Caco-2 (cell line): Measurements from ENCODE around the gene AHNAK2. TPM values are rescaled to one million over a fixed set of nuclear protein-coding genes. Genes with fewer than 3 reads are reported as not detected.
"Not testable (repeated sequence)": the region's sequence is repeated elsewhere in the genome, so short reads cannot be mapped to it uniquely, and the experiment has no call there.

Experiments
- BruUV-seq: library from RNA; stranded (reverse); fragments of 400-500 nt; replicated peaks from 2 replicates; lab custom pipeline; 2021; lab: Mats Ljungman, UMichigan
- CTCF ChIA-PET: fragments of 300-600 bp; sonication (Branson Sonifier 250); formaldehyde crosslinking; loops from one replicate; lab custom pipeline; 2022; ENCODE audit warnings: antibody characterized with exemption; lab: Charles Lee
- POLR2A ChIA-PET: fragments of 300-600 bp; sonication (Branson Sonifier 250); formaldehyde crosslinking; loops from one replicate; lab custom pipeline; 2022; ENCODE audit warnings: antibody characterized with exemption; lab: Charles Lee
- DNase-seq, 2 experiments: peaks; one replicate each; pipeline versions ENCODE4 v3.0.0 to v3.0.0-alpha.2; 2020 to 2022
- H3K27me3 ChIP-seq: replicated peaks from 2 replicates; pipeline ENCODE4 v1.6.0; 2011; ENCODE audit warnings: low read length; ENCODE audit not compliant: control insufficient read depth, insufficient read depth
- H3K36me3 ChIP-seq: 2 replicates; pipeline ENCODE4 v1.5.1; 2011; ENCODE audit warnings: low read length; ENCODE audit not compliant: control insufficient read depth, insufficient read depth
- H3K4me1 ChIP-seq: fragments of 250-450 bp; sonication (Bioruptor Pico); 2 replicates; pipeline ENCODE4 v1.5.1; 2020; ENCODE audit warnings: mild to moderate bottlenecking
- H3K4me3 ChIP-seq: 2 replicates; pipeline ENCODE4 v1.5.1; 2011; ENCODE audit warnings: low read depth, mild to moderate bottlenecking, control low read depth, low read length
- H3K9me3 ChIP-seq: fragments of 250-450 bp; sonication (Bioruptor Pico); 2 replicates; pipeline ENCODE4 v1.5.1; 2020; ENCODE audit warnings: mild to moderate bottlenecking, moderate library complexity
- H3K27ac Mint-ChIP-seq: one replicate; pipeline ENCODE4 v1.8.0; 2022; ENCODE audit warnings: mixed read lengths; ENCODE audit not compliant: unreplicated experiment
- H3K27me3 Mint-ChIP-seq: one replicate; pipeline ENCODE4 v1.8.0; 2022; ENCODE audit warnings: mixed read lengths; ENCODE audit not compliant: insufficient read depth, unreplicated experiment
- H3K36me3 Mint-ChIP-seq: one replicate; pipeline ENCODE4 v1.8.0; 2022; ENCODE audit warnings: mild to moderate bottlenecking, mixed read lengths; ENCODE audit not compliant: insufficient read depth, unreplicated experiment
- H3K4me1 Mint-ChIP-seq: one replicate; pipeline ENCODE4 v1.8.0; 2022; ENCODE audit warnings: low read depth, mixed read lengths; ENCODE audit not compliant: unreplicated experiment
- H3K4me3 Mint-ChIP-seq: one replicate; pipeline ENCODE4 v1.8.0; 2022; ENCODE audit warnings: mild to moderate bottlenecking, moderate library complexity, mixed read lengths; ENCODE audit not compliant: unreplicated experiment
- H3K9me3 Mint-ChIP-seq: one replicate; pipeline ENCODE4 v1.8.0; 2022; ENCODE audit warnings: mixed read lengths; ENCODE audit not compliant: unreplicated experiment
- CTCF ChIP-seq, 2 experiments: fragments of 200-600 bp in 1 of 2; IDR thresholded peaks; 1 replicate in 1 of 2; 2 replicates in 1 of 2; pipeline versions ENCODE4 v1.5.1 to v1.8.0; 2011 to 2022; ENCODE audit warnings: antibody characterized with exemption in 1 of 2, control low read depth in 1 of 2, inconsistent platforms in 1 of 2, low read depth in 1 of 2, low read length in 1 of 2, mild to moderate bottlenecking in 1 of 2, moderate library complexity in 1 of 2; ENCODE audit not compliant: insufficient read depth in 1 of 2, severe bottlenecking in 1 of 2, unreplicated experiment in 1 of 2
- intact Hi-C: fragments of 100-400 bp; cut with micrococcal nuclease; formaldehyde crosslinking; loops from one replicate; pipeline ENCODE4 v1.10.0; 2022; ENCODE audit not compliant: unreplicated experiment
- total RNA-seq: library from RNA; stranded (reverse); gene quantifications from 2 replicates; pipeline ENCODE4 v1.2.3, GENCODE V29; 2022

AHNAK2 gene
- total RNA-seq, 1 experiment from 2014 or later = 0.77 TPM

DNA sequence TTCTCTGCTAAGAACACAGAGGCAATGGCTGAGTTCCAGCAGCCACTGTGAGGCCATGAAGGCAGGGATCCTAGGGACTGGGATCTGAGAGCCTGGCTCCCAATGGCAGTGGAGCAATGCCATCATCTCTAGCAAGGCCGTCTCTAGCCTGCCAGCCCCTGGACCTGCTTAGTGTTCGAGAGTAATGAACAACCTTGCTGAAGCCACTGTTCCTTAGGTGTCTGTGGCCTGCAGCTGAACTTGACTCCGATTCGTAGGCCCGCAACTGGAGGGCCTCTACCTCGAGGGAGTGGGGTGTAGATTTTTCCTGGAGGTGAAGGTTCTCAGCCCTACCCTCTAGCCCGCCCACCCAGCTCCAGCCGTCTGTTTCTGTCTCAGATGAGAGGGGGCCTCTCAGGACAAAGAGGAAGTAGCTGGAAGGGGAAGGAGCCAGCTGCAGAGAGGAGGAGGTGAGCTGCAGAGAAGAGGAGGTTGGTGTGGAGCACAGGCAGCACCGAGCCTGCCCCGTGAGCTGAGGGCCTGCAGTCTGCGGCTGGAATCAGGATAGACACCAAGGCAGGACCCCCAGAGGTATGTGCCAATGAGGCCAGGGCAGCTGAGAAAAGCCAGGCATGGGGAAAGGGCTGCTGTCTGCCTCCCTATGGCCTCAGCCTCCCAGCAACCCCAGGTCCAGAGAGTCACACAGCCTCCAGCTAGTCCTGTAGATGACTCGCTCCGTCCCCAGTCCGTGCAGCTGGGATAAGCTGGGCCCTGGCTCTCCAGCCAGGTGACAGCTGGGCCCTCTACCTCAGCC is 53.6 kb downstream of the AHNAK2 start, which contains the start of gene PLD4:
PLD4 (plus strand) TSS at position 459 of the 793 bp plus-strand sequence. CDS start 2,262 bp downstream, outside the sequence.
- H3K27me3 ChIP-seq = no peaks in the 10 kb centered on the region
- H3K4me3 Mint-ChIP-seq = no peak within 1 kb of the TSS
- H3K36me3 Mint-ChIP-seq = no peaks in the 10 kb centered on the region
- H3K9me3 Mint-ChIP-seq = no peaks in the 10 kb centered on the region
- no peaks in the 10 kb centered on the region for H3K4me1 ChIP-seq
- no peaks in the 10 kb centered on the region for H3K36me3 ChIP-seq
- H3K27me3 Mint-ChIP-seq = no peaks in the 10 kb centered on the region
- ChIA-PET CTCF (no interaction called here), POLR2A (no interaction called here)
- H3K9me3 ChIP-seq = no peaks in the 10 kb centered on the region
- H3K4me3 ChIP-seq = no peak within 1 kb of the TSS
- no TSS peak for BruUV-seq
- H3K27ac Mint-ChIP-seq = no peak within 1 kb of the TSS
- DNase-seq = no peak
- no peak for TF ChIP-seq CTCF (IDR thresholded peaks at IDR 0.05; ENCODE audit: insufficient read depth in 1 of 2, low read depth in 1 of 2, low read length in 1 of 2, severe bottlenecking in 1 of 2, unreplicated experiment in 1 of 2)
- intact Hi-C loops = no loop called here
- H3K4me1 Mint-ChIP-seq = no peaks in the 10 kb centered on the region

DNA sequence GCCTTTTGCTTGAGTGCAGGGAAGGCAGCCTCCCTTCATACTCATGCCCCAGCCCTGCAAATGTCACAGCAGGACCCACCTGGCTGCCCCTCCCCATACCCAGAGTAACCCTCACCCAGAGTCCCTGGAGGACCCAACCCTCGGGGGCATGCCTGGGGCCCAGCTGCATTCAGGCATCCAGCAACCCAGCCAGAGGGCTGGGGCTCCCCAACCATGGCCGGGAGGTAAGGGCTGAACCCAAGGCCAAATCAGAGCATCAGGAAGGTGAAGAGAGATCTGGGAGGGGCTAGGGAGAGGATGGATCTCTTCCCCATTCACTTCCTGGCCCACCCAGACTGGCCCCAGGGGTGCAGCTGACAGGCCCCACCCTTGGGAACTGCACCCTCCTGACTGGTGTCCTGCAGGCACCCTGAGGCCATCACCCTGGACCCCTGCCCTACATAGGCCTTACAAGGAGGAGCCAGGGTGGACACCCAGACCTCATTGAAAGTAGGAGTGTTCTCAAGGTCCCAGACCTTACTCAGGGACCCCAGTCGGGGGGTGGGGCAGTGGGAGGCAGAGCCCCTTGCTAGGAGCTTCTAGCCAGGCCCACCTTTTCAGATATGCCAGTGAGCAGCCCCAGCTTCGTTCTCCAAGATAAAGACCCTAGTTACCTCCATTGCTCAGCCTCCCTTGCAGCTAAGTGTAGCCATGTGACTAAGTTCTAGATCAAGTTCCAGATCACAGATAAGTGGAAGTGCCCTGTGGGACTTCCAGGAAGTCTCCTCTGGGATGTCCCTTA is 54.3 kb downstream of the AHNAK2 start:
- Mint-ChIP-seq H3K4me3 (no peak overlapping the region), H3K36me3 (no peaks in the 10 kb centered on the region), H3K9me3 (no peaks in the 10 kb centered on the region), H3K4me1 (no peaks in the 10 kb centered on the region), H3K27ac (no peak overlapping the region), H3K27me3 (no peaks in the 10 kb centered on the region)
- intact Hi-C loops = no loop called here
- no peak for TF ChIP-seq CTCF (IDR thresholded peaks at IDR 0.05; ENCODE audit: insufficient read depth in 1 of 2, low read depth in 1 of 2, low read length in 1 of 2, severe bottlenecking in 1 of 2, unreplicated experiment in 1 of 2)
- H3K4me3 ChIP-seq = no peak overlapping the region
- H3K36me3 ChIP-seq = no peaks in the 10 kb centered on the region
- H3K4me1 ChIP-seq = no peaks in the 10 kb centered on the region
- no peaks in the 10 kb centered on the region for H3K9me3 ChIP-seq
- DNase-seq = no peak
- POLR2A ChIA-PET = no interaction called here
- BruUV-seq = no TSS peak
- H3K27me3 ChIP-seq = no peaks in the 10 kb centered on the region
- CTCF ChIA-PET = no interaction called here

DNA sequence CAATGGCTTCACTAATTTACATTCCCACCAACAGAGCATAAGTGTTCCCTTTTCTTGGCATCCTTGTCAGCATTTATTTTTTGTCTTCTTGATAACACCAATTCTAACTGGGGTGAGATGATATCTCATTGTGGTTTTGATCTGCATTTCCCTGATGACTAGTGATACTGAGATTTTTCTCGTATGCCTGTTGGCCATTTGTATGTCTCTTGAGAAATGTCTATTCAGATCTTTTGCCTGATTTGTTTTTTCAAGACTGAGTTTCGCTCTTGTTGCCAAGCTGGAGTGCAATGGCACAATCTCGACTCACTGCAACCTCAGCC is 58.2 kb downstream of the AHNAK2 start:
- intact Hi-C loops = no loop called here
- Histone ChIP-seq H3K9me3 (no peaks in the 10 kb centered on the region), H3K36me3 (no peaks in the 10 kb centered on the region), H3K4me1 (no peaks in the 10 kb centered on the region), H3K4me3 (no peak overlapping the region), H3K27me3 (no peaks in the 10 kb centered on the region)
- no peaks in the 10 kb centered on the region for H3K4me1 Mint-ChIP-seq
- ChIA-PET CTCF (no interaction called here), POLR2A (no interaction called here)
- H3K9me3 Mint-ChIP-seq = no peaks in the 10 kb centered on the region
- H3K4me3 Mint-ChIP-seq = no peak overlapping the region
- DNase-seq = no peak
- no peak for TF ChIP-seq CTCF (IDR thresholded peaks at IDR 0.05; ENCODE audit: insufficient read depth in 1 of 2, low read depth in 1 of 2, low read length in 1 of 2, severe bottlenecking in 1 of 2, unreplicated experiment in 1 of 2)
- H3K27me3 Mint-ChIP-seq = peaks cover 11% of the 10 kb centered on the region
- H3K27ac Mint-ChIP-seq = no peak overlapping the region
- BruUV-seq = no TSS peak
- H3K36me3 Mint-ChIP-seq = no peaks in the 10 kb centered on the region

DNA sequence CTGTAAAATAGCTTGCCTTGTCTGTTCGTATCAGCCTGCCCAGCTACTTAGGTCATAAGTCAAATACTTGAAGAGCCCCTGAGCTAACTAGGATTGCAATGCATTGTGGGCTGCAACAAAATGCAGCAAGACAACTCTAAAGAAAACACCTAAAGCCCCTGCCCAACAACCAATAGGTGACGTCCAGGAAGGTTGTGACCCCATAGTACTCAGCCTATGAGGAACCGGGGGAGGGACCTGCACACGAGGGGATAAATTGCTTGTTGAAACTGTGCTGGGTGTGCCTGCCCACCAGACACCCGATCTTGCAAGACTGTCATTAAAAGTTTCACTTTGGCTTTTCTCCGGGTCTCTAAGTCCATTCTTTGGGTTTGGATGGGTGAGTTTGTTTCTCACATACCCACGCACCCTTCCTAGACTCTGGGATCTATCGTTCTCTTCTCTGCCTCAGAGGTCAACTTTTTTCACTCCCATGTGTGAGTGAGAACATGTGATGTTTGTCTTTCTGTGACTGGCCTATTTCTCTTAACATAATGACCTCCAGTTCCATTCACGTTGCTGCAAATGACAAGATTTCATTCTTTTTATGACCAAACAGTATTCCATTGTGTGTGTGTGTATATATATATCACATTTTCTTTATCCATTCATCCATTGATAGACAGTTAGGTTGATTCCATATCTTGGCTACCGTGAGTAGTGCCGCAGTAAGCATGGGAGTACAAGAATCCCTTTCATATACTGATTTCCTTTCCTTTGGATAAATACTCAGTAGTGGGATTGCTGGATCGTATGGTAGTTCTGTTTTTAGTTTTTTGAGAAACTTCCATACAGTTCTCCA is 58.8 kb downstream of the AHNAK2 start:
- BruUV-seq, CTCF ChIA-PET, POLR2A ChIA-PET, H3K4me3 ChIP-seq, H3K4me1 ChIP-seq, H3K36me3 ChIP-seq, H3K36me3 Mint-ChIP-seq, H3K4me1 Mint-ChIP-seq, H3K27ac Mint-ChIP-seq, H3K4me3 Mint-ChIP-seq, H3K27me3 ChIP-seq, H3K9me3 ChIP-seq, DNase-seq, H3K9me3 Mint-ChIP-seq, intact Hi-C loops: not testable (repeated sequence)
- H3K27me3 Mint-ChIP-seq = peaks cover 14% of the 10 kb centered on the region
